NOMO-1 (cell line): ENCODE results near the gene RFC1.
"Not testable (repeated sequence)": the region's sequence is repeated elsewhere in the genome, so short reads cannot be mapped to it uniquely, and the experiment has no call there.

Experiments used
- DNase-seq, 2 experiments: peaks; one replicate each; lab custom pipeline; 2025; ENCODE audit not compliant: unreplicated experiment in 2 of 2; lab: John Stamatoyannopoulos, UW

RFC1 gene

GRCh38 chr4:39365830-39366771 is at the start of gene RFC1:
Gene RFC1 (minus strand): TSS chr4:39366362. CDS start chr4:39366241, 121 bp downstream.
- peak; percentile 80 to 90 for DNase-seq

- DNase-seq, result no peak
These were observed 49.6 kb upstream of the RFC1 start for GRCh38 chr4:39415678-39416283.

GRCh38 chr4:39411561-39411960 is 45.4 kb upstream of the RFC1 start:
- DNase-seq, result not testable (repeated sequence)

GRCh38 chr4:39410415-39410814 is 44.3 kb upstream of the RFC1 start:
- DNase-seq, result no peak

- DNase-seq, result no peak
These were observed 41.4 kb upstream of the RFC1 start for GRCh38 chr4:39407584-39407885.

- DNase-seq, result no peak
These were observed 40.8 kb upstream of the RFC1 start, which contains the start of gene KLB for GRCh38 chr4:39406763-39407583. Gene KLB (plus strand): TSS chr4:39406930. CDS start chr4:39406950, 20 bp downstream.

- DNase-seq, result not testable (repeated sequence)
These were observed 35.5 kb upstream of the RFC1 start for GRCh38 chr4:39401640-39402039.

GRCh38 chr4:39394706-39395105 is 28.5 kb upstream of the RFC1 start:
- DNase-seq, result no peak

- DNase-seq, result no peak
These were observed 24.4 kb upstream of the RFC1 start for GRCh38 chr4:39390603-39391002.

- DNase-seq, result no peak
These were observed 18.4 kb upstream of the RFC1 start for GRCh38 chr4:39384563-39384962.

GRCh38 chr4:39383690-39384089 is 17.5 kb upstream of the RFC1 start:
- DNase-seq, result no peak

GRCh38 chr4:39375478-39375877 is 9.3 kb upstream of the RFC1 start:
- no peak for DNase-seq

- DNase-seq, result not testable (repeated sequence)
These were observed 5.0 kb upstream of the RFC1 start for GRCh38 chr4:39371209-39371608.

GRCh38 chr4:39369301-39369700 is 3.1 kb upstream of the RFC1 start:
- DNase-seq, result peak in 1 of 2 experiments; percentile 22

GRCh38 chr4:39367166-39367565 is 1.0 kb upstream of the RFC1 start:
- no peak for DNase-seq

- no peak for DNase-seq
These were observed 802 bp downstream of the RFC1 start for GRCh38 chr4:39365360-39365759.

- no peak for DNase-seq
These were observed 2.3 kb downstream of the RFC1 start for GRCh38 chr4:39363773-39364393.

GRCh38 chr4:39362827-39363226 is 3.3 kb downstream of the RFC1 start:
- DNase-seq, result no peak

- DNase-seq, result not testable (repeated sequence)
These were observed 5.6 kb downstream of the RFC1 start for GRCh38 chr4:39360611-39361010.

GRCh38 chr4:39357002-39357401 is 9.2 kb downstream of the RFC1 start:
- DNase-seq, result peak in 1 of 2 experiments; percentile 33

GRCh38 chr4:39354254-39354552 is 12.0 kb downstream of the RFC1 start:
- DNase-seq, result no peak
